Anterior cingulate cortex (tissue), 58 donors: ENCODE data around the gene TRPM3.
A peak's percentile ranks its signal among the peaks of the same experiment; 100 is the strongest.
"Not testable (repeated sequence)": the region's sequence is repeated elsewhere in the genome, so short reads cannot be mapped to it uniquely, and the experiment has no call there.

Experiments used
- DNase-seq, 58 donors: peaks; one replicate each; lab custom pipeline; 2025; lab: John Stamatoyannopoulos, UW

The TRPM3 gene

DNA sequence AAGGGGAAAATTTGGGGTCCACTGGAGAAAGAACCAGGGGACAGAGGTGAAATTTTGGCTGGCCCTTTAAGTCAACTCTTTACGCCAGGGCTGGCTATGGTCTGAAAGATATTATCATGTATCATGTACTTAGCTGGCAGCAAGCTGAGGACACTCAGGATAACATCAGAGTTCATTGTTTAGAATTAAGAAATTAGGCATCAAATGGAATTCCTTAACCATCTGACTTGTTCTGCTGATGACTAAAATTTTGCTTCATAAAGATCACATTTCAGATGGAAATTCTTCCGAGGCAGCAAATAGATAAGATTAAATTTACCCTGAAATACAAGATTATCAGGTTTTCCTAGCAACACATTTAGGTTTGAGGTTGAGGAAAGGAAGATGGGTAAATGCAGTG lies 437.6 kb downstream of the TRPM3 start:
- no peak for DNase-seq

DNA sequence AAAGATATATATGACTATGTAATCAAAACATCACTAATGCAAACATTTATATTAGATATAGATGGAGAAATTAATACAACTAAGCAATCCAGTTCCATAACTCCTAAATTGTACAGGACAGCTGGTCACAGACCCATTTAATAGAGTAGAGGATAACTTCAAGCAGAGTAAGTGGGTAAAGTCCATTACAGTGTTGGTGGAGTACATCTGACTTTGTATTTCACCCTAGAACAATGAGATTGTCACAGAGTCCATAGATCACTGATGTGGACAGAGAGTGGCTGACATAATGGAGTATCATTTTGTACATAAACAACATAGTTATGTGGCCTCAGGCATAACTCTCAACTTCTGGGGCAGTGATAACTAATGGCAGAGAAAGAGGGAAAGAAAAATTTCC lies 439.1 kb downstream of the TRPM3 start:
- no peak for DNase-seq

DNA sequence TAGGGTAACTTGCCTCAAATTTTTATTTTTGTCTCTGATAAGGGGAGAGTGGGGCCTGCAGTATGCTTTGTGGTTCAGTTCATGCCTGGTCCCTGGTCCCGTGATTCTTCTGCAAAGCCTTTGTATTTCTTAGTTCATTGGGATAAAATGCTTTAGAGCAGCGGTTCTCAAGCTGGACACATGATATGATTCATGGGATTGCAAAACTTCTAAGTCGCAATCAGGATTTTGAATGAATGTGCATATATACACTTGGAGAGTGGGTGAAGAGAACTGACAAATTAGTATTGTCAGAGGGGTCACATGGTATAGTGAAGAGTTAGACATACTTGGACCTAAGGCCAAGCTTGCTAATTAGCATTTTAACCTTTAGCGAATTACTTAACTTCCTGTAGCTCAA lies 441.6 kb downstream of the TRPM3 start:
- DNase-seq, result no peak

DNA sequence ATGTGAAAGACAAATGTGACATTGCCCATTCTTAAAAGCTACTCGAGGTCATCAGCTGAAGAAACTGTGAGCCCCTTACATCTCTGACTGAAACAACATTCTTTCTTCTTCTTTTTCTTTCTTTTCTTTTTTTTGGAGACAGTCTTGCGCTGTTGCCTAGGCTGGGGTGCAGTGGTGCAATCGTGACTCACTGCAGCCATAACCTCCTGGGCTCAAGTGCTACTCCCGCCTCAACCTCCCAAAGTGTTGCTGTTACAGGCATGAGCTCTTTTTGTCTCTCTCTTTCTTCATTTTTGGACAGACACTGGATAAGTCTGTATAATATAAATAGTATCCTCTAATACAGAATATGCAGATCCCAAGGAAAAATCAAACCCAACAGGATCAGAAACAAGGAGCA lies 443.3 kb downstream of the TRPM3 start:
- no peak for DNase-seq

DNA sequence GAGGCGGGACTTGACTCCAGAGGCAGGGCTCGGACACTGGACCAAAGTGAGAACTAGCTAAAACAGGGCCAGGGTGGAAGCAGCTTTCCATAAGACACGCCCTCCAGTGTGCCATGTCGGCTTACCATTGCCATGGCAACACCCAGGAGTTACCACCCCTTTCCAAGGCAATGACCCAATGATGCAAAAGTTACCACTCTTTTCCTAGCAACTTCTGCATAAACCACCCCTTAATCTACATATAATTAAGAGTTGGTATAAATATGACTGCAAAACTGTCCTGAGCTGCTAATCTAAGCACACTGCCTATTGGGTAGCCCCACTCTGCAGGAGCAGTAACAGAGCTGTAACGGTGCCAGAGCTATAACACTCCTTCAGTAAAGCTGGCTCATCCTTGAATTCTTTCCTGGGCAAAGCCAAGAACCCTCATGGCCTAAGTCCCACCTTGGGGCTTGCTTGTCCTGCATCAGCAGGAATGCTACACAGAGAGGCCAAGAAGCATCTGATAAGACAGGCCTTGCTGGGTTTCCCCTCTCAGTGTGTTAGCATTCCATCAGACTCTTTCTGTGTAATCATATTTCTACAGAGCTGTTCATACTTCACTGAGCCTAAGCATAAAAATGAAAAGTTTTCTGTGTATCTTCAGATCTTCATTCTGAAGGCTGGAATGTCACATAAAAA lies 444.2 kb downstream of the TRPM3 start:
- DNase-seq, result no peak

DNA sequence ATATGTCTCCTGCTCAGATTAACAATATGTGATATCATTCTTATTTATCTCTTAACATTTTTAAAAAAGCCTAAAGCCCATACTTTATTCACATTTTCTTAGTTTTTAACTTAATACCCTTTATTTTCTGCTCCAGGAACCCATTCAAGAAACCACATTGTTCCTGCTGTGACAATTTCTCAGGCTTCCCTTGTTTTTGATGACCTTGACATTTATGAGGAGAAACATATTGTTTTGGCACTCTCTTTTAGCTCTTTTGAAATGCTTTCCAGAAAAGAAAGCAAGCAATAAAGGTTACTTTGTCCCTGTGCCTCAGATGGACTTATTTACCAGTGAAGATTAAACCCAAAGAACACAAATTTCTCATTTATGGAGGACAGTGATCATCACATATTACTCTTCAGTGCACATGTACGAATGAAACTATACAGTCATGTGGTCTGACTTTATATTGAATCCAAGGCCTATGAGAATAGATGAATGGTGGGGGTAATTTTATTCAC lies 445.5 kb downstream of the TRPM3 start:
- no peak for DNase-seq

DNA sequence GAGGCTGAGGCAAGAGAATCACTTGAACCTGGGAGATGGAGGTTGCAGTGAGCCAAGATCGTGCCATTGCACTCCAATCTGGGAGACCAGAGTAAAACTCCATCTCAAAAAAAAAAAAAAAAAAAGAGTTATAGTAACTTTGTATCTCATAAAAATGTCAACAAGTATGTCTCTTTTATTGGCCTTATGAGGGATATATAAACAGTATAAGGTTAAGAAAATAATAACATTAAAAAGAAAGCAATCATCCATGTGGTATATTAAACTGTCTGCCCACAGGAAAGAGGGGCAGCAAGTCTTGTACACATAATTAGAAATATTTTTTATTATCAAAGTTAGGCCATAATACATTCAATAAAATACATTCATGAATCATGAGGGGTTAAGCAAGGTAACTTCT lies 447.6 kb downstream of the TRPM3 start:
- DNase-seq, result no peak

DNA sequence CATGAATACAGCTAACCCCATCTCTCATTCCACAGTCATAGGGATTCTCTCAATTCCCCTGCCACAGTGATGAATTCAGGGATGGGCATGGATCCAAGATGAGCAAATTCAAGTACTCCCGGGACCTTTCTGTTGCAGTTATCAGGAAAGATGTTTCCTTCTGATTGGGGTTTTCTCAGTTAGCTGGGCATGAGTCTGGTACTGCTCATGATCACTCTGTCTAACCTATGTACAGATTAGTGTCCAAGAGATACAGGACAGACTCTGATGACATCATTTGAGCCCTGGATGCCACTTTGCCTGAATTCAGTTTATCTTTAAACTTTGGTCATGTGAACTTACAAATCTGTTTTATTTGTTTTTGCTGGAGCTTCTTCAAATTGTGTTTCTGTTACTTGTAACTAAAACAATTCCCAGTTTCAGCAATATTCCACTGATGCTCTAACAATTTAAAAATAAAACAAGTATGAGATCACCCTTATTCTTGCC lies 449.2 kb downstream of the TRPM3 start:
- DNase-seq, result no peak

DNA sequence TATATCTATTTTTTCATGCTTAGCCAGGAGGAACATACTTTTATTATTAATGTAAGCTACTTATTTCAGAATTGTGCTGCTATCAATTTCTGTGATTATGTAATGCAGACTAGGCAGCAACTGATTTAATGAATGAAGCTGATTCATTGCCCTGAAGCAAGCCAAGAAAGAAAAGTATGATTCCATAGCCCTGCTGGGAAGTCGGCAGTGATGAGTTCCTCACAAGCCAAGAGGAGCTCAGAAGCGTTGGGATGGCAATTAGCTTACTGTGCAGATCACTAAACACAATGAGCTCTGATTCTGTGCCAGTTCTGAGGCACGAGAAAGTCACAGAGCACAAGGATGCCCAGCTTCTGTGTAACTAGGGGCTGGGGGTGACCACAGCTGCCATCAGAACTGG lies 452.7 kb downstream of the TRPM3 start:
- DNase-seq, result peak in 25 of 58 donors; percentile 1 to 58 (median 16)

DNA sequence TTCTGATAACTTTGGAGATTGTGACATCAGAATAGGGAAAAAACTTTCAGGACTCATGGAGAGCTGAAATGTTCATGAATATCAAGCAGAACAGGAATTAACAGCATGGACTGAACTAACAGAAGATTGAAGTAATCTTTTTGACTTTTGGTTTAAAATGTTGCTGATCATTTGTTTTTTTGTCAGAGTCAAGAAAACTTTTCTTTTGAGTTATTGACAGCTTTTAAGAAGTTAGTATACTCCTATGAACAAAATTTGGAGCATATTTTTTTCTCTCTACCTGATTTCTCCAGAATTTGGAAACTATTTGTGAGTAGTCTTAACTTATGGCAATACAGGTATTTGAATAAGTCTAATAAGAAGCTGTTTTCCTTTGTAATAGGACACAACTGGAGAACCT lies 462.7 kb downstream of the TRPM3 start:
- no peak for DNase-seq

DNA sequence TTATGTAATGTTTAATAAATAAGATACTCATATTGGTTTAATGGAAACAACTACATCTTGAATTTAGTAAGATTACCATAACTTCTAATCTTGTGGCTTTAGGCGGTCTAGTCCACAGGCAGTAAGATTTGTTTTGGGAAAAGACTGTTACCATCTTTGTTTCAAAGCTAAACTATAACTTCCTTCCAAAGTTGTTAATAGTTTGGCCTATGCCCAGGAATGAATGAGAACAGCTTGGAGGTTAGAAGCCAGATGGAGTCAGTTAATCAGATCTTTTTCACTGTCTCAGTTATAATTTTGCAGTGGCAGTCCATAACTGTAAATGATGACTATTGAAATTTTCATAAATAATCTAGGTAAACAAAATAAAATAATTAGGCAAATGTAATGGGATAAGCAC lies 465.1 kb downstream of the TRPM3 start:
- DNase-seq, result no peak

DNA sequence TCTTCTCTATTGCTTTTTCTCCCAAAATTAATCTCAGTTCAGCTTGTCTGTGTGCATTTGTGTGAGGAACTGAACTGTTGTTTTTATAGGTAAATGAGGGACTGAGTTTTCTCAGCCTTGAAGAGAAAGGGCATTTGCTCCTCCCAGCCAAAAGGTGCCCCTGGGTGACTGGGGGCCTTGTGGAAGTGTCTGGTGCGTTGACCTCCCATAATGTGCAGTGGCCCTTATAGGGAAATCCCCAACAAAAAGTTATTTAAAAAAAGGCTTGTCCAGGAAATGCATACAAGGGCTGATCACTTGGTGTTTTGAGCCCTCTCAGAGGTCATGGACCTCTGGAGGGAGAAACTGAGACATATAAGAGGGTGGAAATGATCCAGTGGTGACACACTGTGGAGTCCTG lies 467.3 kb downstream of the TRPM3 start:
- no peak for DNase-seq

DNA sequence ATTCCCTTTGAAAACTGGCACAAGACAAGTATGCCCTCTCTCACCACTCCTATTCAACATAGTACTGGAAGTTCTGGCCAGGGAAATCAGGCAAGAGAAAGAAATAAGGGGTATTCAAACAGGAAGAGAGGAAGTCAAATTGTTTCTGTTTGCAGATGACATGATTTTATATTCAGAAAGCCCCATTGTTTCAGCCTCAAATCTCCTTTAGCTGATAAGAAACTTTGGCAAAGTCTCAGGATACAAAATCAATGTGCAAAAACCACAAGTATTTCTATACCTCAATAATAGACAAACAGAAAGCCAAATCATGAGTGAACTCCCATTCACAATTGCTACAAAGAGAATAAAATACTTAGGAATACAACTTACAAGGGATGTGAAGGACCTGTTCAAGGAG lies 476.8 kb downstream of the TRPM3 start:
- DNase-seq, result not testable (repeated sequence)

DNA sequence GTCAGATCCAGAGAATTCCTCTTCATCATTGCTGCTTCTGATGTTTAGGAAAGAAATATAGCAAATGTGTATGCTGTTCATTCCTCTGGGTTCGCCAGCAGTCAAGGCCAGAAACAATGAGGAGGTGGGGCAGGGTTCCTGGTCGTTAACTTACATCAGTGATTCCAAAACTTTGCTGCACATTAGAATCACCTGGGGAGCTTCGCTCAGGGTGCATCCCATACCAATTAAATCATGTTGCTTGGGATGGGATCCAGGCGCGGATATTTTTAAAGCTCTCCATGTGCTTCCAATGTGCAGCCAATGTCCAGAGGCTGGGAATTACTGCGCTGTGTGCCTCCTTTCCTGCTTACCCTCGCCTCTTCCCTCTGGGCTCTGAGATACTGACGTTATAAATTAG lies 479.1 kb downstream of the TRPM3 start:
- DNase-seq, result no peak

DNA sequence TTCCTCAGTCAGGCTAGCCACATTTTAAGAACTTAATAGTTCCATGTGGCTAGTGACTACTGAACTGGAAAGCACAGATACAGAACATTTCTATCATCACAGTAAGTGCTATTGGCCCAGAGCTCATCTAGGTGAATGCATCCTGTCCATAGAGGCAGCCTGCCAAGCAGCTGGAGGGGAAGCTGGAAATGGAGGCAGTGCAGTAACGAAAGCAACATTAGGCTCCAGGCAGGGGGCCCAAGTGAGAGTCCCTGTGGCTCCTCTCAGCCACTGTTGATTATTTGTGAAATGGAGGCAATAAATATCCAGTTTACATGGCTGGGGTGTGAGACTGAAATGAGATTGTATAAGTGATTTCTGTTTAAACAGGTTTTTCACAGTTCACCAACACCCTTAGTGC lies 479.8 kb downstream of the TRPM3 start:
- DNase-seq, result no peak

DNA sequence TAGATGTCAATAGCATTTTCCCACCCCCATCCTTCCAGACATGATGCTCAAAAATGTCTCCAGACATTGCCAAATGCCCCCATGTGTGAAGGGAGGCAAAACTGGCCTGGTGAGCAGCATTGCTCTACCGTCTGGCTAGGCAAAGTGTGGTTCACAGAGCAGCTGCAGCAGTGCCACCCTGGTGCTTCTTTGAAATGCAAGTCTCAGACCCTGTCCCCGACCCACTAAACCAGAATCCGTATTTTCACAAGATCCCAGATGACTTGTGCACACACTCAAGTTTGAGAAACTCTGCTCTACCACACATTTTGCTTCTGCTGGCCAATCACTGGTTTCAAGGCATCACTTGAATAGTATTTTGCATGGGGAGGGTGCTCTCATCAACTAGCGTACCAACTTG lies 480.4 kb downstream of the TRPM3 start:
- no peak for DNase-seq

DNA sequence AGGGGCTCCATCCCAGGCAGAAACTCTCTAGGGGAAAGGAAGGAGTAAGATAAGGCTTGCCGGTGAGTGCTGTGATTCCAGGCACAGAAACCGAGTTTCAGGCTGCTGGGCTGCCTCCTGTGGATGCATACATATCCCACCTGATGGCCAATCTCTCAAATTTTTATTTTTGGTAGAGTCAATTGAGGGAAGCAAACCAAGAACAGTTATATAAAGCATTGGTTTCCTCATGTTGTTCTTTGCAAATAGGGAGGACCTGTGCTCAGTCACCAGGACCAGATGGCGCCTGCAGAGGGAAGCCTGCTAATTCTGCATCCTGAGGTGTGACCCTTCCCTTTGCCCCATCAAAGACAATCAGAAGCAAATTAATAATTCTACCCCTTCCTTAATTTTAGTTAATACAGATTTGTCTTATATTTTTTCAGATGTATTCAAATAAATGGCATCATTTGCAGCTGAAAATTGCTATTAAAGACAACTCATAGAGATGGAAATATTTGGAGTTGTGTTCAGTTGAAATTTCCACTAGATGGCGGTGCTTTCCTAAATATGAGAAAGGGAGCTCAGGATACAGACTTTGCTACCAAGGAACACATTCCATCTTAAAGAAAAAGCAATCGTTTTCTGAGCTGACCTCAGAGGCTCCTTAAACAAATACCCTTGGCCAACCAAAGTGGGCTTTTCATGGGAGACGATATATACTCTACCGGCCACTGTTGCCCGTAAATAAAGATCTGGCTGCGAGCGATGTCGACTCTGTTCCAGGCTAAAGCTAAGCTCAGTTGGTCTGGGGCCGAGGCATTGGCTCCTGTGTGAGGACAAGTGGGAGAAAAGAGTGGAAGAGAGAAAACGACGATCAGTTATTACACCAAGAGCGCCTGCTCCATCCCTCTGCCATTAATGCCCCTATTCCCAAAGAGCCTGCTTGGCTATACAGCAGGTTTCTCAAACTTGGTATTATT lies 481.3 kb downstream of the TRPM3 start:
- DNase-seq, result peak in 9 of 58 donors; percentile 5 to 55 (median 24)

DNA sequence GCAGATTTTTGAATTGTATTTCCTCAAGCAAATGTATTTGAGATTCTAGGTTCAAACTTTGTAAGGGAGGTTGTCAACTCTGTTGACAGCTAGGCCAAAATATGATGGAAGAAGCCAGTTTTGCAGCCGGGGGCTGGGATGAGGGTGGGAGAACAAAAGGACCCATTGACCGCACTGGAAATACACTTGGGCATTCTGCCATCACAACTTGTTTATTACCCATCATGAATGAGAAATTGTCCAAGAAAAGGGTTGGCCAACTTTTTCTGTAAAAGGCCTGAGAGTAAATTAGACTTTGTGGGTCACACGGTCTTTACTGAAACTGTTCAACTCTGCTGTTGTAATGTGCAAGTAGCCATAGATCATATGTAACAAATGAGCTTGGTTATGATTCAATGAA lies 485.6 kb downstream of the TRPM3 start:
- DNase-seq, result peak in 1 of 58 donors; percentile 60

DNA sequence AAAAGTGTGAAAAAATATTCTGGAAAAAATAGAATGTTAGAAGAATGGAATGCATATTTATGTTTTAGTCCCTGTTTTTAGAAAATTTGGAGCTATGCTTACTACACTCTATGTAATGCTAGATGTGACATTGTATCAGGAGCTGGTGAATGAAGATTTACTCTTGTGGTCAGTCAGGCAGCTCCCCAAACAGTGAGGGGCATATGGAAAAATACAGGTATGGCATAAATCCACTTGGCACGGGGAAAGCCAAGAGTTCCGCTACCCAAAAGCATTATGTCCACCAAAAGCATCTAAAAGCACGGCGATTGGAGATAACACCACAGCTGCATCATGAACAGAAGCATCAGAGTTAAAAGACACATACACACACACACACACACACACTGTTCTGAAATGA lies 486.7 kb downstream of the TRPM3 start:
- no peak for DNase-seq

DNA sequence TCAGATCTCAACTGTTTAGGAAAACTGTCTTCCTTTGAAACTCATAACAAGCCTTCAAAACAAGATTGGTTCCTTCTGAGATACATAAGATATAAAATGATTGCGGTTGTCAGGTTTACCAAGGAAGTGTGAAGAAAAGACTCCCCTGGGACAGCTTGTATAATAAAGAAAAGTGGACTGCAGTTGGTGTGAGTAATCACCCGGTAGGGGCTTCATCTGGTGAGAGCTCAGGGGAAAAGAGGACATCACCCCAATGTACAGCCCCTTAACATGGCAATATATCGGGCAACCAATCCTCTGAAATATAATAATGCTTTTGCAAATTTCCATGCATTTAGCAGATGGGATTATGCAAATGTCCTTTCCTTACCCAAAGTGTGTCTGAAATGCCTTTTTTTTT lies 490.4 kb downstream of the TRPM3 start:
- no peak for DNase-seq

DNA sequence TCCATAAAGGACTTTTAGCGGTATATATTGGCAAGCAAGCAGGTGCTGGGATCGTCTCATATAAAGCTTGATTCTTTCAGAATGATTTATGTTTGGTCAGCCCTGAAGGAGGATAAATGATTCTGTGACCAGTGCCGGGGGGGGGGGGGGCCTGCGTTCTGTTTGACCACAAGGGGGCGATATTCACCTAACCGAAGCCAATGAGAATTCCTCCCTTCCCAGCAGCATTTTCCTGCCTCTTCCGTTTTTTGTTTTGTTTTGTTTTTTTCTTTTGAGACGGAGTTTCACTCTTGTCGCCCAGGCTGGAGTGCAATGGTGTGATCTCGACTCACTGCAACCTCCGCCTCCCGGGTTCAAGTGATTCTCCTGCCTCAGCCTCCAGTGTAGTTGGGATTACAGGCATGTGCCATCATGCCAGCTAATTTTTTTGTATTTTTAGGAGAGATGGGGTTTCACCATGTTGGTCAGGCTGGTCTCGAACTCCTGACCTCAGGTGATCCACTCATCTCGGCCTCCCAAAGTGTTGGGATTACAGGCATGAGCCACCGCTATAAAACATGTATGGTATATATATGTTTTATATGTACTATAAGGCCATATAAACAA lies 492.2 kb downstream of the TRPM3 start:
- not testable (repeated sequence) for DNase-seq
